LNCaP clone FGC (cell line): ENCODE results near the gene NDUFAF3.

Experiments used
- DNase-seq: peaks from one replicate; pipeline ENCODE4 v3.0.0-alpha.2; 2011; ENCODE audit warnings: low read depth
- H3K4me3 ChIP-seq: 2 replicates; pipeline ENCODE4 v1.5.1; 2011; ENCODE audit warnings: mild to moderate bottlenecking, low read depth, low read length, control low read depth
- CTCF ChIP-seq: IDR thresholded peaks from 2 replicates; pipeline ENCODE4 v1.5.1; 2012; ENCODE audit warnings: mild to moderate bottlenecking; ENCODE audit not compliant: control insufficient read depth, insufficient read depth; ENCODE audit errors: extremely low read depth

Gene NDUFAF3

GRCh38 chr3:48983096-48983495 lies 38.8 kb upstream of the NDUFAF3 start:
- TF ChIP-seq CTCF: no peak
- DNase-seq: no peak
- H3K4me3 ChIP-seq: no peak overlapping the region

- no peak for TF ChIP-seq CTCF
- no peak for DNase-seq
- H3K4me3 ChIP-seq: no peak overlapping the region
These were observed 37.3 kb upstream of the NDUFAF3 start for GRCh38 chr3:48984663-48985062.

- no peak for TF ChIP-seq CTCF
- H3K4me3 ChIP-seq: no peak overlapping the region
- DNase-seq: no peak
These were observed 36.0 kb upstream of the NDUFAF3 start for GRCh38 chr3:48985831-48986376.

GRCh38 chr3:48989126-48989795 lies 32.7 kb upstream of the NDUFAF3 start:
- TF ChIP-seq CTCF: no peak
- DNase-seq: no peak
- peak overlapping the region; percentile 68 for H3K4me3 ChIP-seq

GRCh38 chr3:48989796-48990635 lies 31.9 kb upstream of the NDUFAF3 start, which contains the start of gene P4HTM:
Gene P4HTM (plus strand): TSS chr3:48990241. CDS start chr3:48990257, 16 bp downstream.
- DNase-seq: no peak
- peak within 1 kb of the TSS; percentile 68 for H3K4me3 ChIP-seq
- peak; percentile 50 for TF ChIP-seq CTCF

GRCh38 chr3:48990636-48991469 lies 31.1 kb upstream of the NDUFAF3 start:
- TF ChIP-seq CTCF: no peak
- H3K4me3 ChIP-seq: peak overlapping the region; percentile 68
- no peak for DNase-seq
